Uterus (tissue), 4 donors: Measurements from ENCODE around the gene DEAF1. TPM values are rescaled to one million over a fixed set of nuclear protein-coding genes. Genes with fewer than 3 reads are reported as not detected.

Experiments used
- DNase-seq, 2 donors: peaks; one replicate each; pipeline ENCODE4 v3.0.0-alpha.2; 2019 to 2020
- H3K27ac ChIP-seq, 2 donors: fragments of 200-600 bp; sonication (generic); 1 replicate in 1 of 2; 2 replicates in 1 of 2; pipeline ENCODE4 v1.5.1; 2016 to 2018
- H3K27me3 ChIP-seq, 2 donors: fragments of 200-600 bp; sonication (generic); one replicate each; pipeline ENCODE4 v1.5.1; 2018 to 2019; ENCODE audit warnings: control low read depth in 1 of 2
- H3K36me3 ChIP-seq, 2 donors: fragments of 200-600 bp; sonication (generic); one replicate each; pipeline ENCODE4 v1.5.1; 2019; ENCODE audit warnings: control low read depth in 1 of 2
- H3K4me1 ChIP-seq, 2 donors: fragments of 200-600 bp; sonication (generic); one replicate each; pipeline ENCODE4 v1.5.1; 2018 to 2019; ENCODE audit warnings: control low read depth in 1 of 2
- H3K4me3 ChIP-seq, 2 donors: fragments of 200-600 bp; sonication (generic); 1 replicate in 1 of 2; 2 replicates in 1 of 2; pipeline ENCODE4 v1.5.1; 2018 to 2019; ENCODE audit warnings: mild to moderate bottlenecking in 1 of 2
- H3K9me3 ChIP-seq, 2 donors: fragments of 200-600 bp; sonication (generic); one replicate each; pipeline ENCODE4 v1.5.1; 2019; ENCODE audit warnings: control low read depth in 1 of 2
- POLR2A ChIP-seq, 2 donors: fragments of 450-650 bp; IDR thresholded peaks; one replicate each; pipeline ENCODE4 v1.6.1; 2016; ENCODE audit warnings: antibody characterized with exemption in 2 of 2, mild to moderate bottlenecking in 1 of 2, moderate library complexity in 1 of 2
- intact Hi-C: fragments of 100-400 bp; cut with DNase I; formaldehyde crosslinking; loops from one replicate; pipeline ENCODE4 v1.15.1; 2023; ENCODE audit warnings: low total_unique reads
- total RNA-seq, 4 donors: library from RNA; depleted of rRNA in 3 of 4; stranded (reverse); fragments of >200 nt in 3 of 4; gene quantifications; one replicate each; pipeline versions ENCODE4 v1.1.0 to v1.2.4, GENCODE V29; 2014 to 2023
- TF ChIP-seq, protein P1 (sequence below), 4 experiments: fragments of 200-600 bp in 2 of 4; fragments of 450-650 bp in 2 of 4; sonication (generic) in 2 of 4; IDR thresholded peaks; one replicate each; pipeline ENCODE4 v1.5.1; 2016 to 2019; ENCODE audit warnings: antibody characterized with exemption in 4 of 4, mild to moderate bottlenecking in 2 of 4, moderate library complexity in 1 of 4
- donor health status: DM: yes; HTN: yes; CAD: no.

Gene DEAF1
- total RNA-seq, 4 donors from 2014 or later: 7.9 to 45.6 (median 20.4) TPM

DNA sequence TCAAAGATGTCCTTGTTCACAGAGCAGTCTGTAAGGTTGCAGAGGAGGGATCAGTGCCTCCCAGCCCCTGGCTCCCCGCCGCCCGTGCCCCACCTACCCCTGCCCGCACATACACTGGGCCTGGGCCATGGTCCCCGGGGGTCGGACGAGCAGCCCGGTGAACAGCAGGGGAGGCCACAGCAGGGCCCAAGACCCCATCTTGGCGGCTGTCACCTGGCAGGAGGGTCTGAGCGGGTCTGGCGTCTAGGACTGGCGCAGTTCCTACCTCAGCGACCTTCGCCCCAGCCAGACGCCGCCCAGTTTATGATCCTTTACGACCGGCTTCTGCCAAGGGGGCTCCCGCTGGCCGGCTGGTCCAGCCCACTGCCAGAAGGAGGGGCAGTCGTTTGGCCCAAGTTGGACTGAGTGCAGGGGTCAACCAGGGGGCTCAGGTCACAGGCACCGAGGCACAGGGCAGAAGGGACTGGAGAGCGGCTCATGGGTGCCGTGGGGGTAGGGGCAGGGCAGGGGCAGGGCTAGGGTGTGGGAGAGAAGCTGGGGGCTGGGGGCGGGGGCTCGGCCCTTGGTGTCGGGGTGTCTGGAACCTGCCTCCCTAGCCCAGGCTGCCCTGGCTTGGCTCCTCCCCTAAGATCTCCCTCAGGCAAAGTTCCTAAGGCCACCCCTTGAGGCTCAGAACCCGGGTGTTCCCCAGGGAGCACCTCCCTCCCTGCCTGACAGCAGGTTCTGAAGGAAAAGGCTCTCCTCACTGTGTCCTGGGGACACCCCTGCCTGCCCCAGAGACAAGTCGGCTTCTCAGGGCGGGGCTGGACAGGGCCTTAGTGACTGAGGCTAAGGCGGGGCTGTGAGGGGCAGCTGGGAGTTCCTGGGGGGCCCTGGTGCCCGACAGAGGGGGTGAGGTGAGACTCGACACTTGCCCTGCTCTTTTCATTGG lies 70.1 kb downstream of the DEAF1 start, which contains the start of gene CDHR5:
TSS of gene CDHR5 (minus strand) at position 251 of the 931 bp plus-strand sequence. CDS start at position 198, 53 bp downstream.
- intact Hi-C loops: no loop called here
- Histone ChIP-seq H3K27me3 (no peaks in the 10 kb centered on the region), H3K36me3 (no peaks in the 10 kb centered on the region), H3K27ac (no peak within 1 kb of the TSS), H3K4me3 (no peak within 1 kb of the TSS), H3K9me3 (no peaks in the 10 kb centered on the region), H3K4me1 (no peaks in the 10 kb centered on the region)
- DNase-seq: no peak
- TF ChIP-seq, protein P1, sequence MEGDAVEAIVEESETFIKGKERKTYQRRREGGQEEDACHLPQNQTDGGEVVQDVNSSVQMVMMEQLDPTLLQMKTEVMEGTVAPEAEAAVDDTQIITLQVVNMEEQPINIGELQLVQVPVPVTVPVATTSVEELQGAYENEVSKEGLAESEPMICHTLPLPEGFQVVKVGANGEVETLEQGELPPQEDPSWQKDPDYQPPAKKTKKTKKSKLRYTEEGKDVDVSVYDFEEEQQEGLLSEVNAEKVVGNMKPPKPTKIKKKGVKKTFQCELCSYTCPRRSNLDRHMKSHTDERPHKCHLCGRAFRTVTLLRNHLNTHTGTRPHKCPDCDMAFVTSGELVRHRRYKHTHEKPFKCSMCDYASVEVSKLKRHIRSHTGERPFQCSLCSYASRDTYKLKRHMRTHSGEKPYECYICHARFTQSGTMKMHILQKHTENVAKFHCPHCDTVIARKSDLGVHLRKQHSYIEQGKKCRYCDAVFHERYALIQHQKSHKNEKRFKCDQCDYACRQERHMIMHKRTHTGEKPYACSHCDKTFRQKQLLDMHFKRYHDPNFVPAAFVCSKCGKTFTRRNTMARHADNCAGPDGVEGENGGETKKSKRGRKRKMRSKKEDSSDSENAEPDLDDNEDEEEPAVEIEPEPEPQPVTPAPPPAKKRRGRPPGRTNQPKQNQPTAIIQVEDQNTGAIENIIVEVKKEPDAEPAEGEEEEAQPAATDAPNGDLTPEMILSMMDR (IDR thresholded peaks at IDR 0.05): no peak
- TF ChIP-seq POLR2A (IDR thresholded peaks at IDR 0.05): no peak

GRCh38 chr11:623999-624704 lies 70.9 kb downstream of the DEAF1 start:
- Histone ChIP-seq H3K4me1 (no peaks in the 10 kb centered on the region), H3K9me3 (no peaks in the 10 kb centered on the region), H3K27me3 (no peaks in the 10 kb centered on the region), H3K27ac (no peak overlapping the region), H3K4me3 (no peak overlapping the region), H3K36me3 (no peaks in the 10 kb centered on the region)
- no peak for DNase-seq
- intact Hi-C loops: no loop called here
- TF ChIP-seq, protein P1 (IDR thresholded peaks at IDR 0.05): no peak
- TF ChIP-seq POLR2A (IDR thresholded peaks at IDR 0.05): no peak

DNA sequence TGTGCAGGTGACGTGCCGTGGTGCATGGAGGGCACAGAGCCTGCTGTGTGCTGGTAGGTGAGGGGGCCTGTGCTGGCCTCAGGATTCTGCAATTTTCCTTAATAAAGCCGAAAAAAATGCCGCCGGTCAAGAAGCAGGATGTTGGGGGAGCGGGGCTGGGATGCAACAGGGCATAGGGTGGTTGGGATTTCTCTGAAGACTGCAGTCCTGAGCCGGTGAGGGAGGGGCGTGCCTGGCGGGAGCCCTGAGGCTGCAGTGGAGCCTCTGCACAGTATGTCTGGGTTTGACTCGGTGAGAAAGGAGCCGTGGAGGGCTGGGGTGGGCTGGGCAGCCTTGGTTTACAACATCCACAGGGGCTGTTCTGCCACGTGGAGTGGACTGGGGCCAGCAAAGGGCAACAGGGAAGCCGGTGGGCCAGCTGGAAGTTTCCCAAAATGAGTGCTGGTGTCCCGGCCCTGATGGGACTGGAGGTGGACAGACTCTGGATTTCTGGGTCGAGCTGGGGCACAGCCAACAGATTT lies 71.6 kb downstream of the DEAF1 start:
- H3K36me3 ChIP-seq: no peaks in the 10 kb centered on the region
- no peaks in the 10 kb centered on the region for H3K4me1 ChIP-seq
- no peak overlapping the region for H3K4me3 ChIP-seq
- H3K27ac ChIP-seq: no peak overlapping the region
- no peaks in the 10 kb centered on the region for H3K27me3 ChIP-seq
- TF ChIP-seq, protein P1 (IDR thresholded peaks at IDR 0.05): no peak
- TF ChIP-seq POLR2A (IDR thresholded peaks at IDR 0.05): no peak
- intact Hi-C loops: no loop called here
- H3K9me3 ChIP-seq: no peaks in the 10 kb centered on the region
- DNase-seq: no peak

- no peak for DNase-seq
- TF ChIP-seq, protein P1 (IDR thresholded peaks at IDR 0.05): no peak
- no peak for TF ChIP-seq POLR2A (IDR thresholded peaks at IDR 0.05)
- Histone ChIP-seq H3K4me3 (no peak overlapping the region), H3K4me1 (no peaks in the 10 kb centered on the region), H3K36me3 (no peaks in the 10 kb centered on the region), H3K9me3 (no peaks in the 10 kb centered on the region), H3K27ac (no peak overlapping the region), H3K27me3 (no peaks in the 10 kb centered on the region)
- intact Hi-C loops: no loop called here
Observed at GRCh38 chr11:621838-622237, 73.2 kb downstream of the DEAF1 start.
